Aorta (tissue), 5 donors: ENCODE data around the gene CALN1. TPM values are rescaled to one million over a fixed set of nuclear protein-coding genes. Genes with fewer than 3 reads are reported as not detected.

ENCODE experiments used
- ATAC-seq: fragments of 200-7000 bp; cut with Tn5 transposase; one replicate; pipeline ENCODE4 v1.9.1; 2022; ENCODE audit warnings: moderate library complexity; ENCODE audit not compliant: low FRiP score
- DNase-seq, 2 donors: peaks; one replicate each; pipeline ENCODE4 v3.0.0-alpha.2; 2020
- H3K27ac ChIP-seq, 2 donors: one replicate each; pipeline ENCODE4 v1.5.1; 2013; ENCODE audit warnings: low read length in 2 of 2, mild to moderate bottlenecking in 2 of 2, moderate library complexity in 2 of 2, control low read depth in 1 of 2, inconsistent platforms in 1 of 2, low read depth in 1 of 2
- H3K27me3 ChIP-seq, 2 donors: one replicate each; pipeline ENCODE4 v1.6.1; 2013; ENCODE audit warnings: control low read depth in 1 of 2, low read length in 1 of 2, mild to moderate bottlenecking in 1 of 2, moderate library complexity in 1 of 2; ENCODE audit not compliant: insufficient read depth in 2 of 2, control insufficient read depth in 1 of 2
- H3K36me3 ChIP-seq, 2 donors: one replicate each; pipeline ENCODE4 v1.6.1; 2013; ENCODE audit warnings: control low read depth in 1 of 2, low read length in 1 of 2, mild to moderate bottlenecking in 1 of 2; ENCODE audit not compliant: insufficient read depth in 2 of 2, control insufficient read depth in 1 of 2
- H3K4me1 ChIP-seq, 2 donors: one replicate each; pipeline ENCODE4 v1.6.1; 2013; ENCODE audit warnings: low read length in 2 of 2, control low read depth in 1 of 2, mild to moderate bottlenecking in 1 of 2, moderate library complexity in 1 of 2; ENCODE audit not compliant: insufficient read depth in 2 of 2, control insufficient read depth in 1 of 2
- H3K4me3 ChIP-seq, 2 donors: one replicate each; pipeline ENCODE4 v1.5.1; 2013; ENCODE audit warnings: low read length in 2 of 2, control low read depth in 1 of 2, mild to moderate bottlenecking in 1 of 2
- H3K9me3 ChIP-seq: one replicate; pipeline ENCODE4 v1.6.1; 2013; ENCODE audit warnings: mild to moderate bottlenecking, low read length; ENCODE audit not compliant: control insufficient read depth
- WGBS, 2 donors: extraction: QIAGEN DNeasy Blood & Tissue Kit; methylation state at CpG; one replicate each; pipeline ENCODE4 v1.1.7; 2013; 5-methylcytosine and 5-hydroxymethylcytosine counted together
- intact Hi-C, 2 donors: fragments of 100-400 bp; cut with DNase I; formaldehyde crosslinking; loops; one replicate each; pipeline versions ENCODE4 v1.14.2 to v1.15.0; 2022
- polyA plus RNA-seq, 2 donors: library from polyadenylated mRNA; stranded (reverse); fragments of 200-250 nt; gene quantifications; one replicate each; pipeline ENCODE4 v1.2.3, GENCODE V29; 2013
- total RNA-seq, 2 donors: library from RNA; stranded (reverse); fragmentation: NEBNext Ultra II Directional; extraction: Animal tissue kit (Norgen Biotek cat#: 25700); gene quantifications; one replicate each; pipeline ENCODE4 v1.2.1, GENCODE V29; 2021
- donor health status: healthy with polysubstance abuse.
- donor health status: Bipolar disorder and iron deficiency.
- donor health status: DM: no; HTN: no; CAD: no.
- donor health status: DM: no; HTN: no; CAD: no.
- donor health status: DM: yes; HTN: yes; CAD: no.

The CALN1 gene
- total and polyA plus RNA-seq, 4 donors, result 0.33 TPM; not detected in 3

DNA sequence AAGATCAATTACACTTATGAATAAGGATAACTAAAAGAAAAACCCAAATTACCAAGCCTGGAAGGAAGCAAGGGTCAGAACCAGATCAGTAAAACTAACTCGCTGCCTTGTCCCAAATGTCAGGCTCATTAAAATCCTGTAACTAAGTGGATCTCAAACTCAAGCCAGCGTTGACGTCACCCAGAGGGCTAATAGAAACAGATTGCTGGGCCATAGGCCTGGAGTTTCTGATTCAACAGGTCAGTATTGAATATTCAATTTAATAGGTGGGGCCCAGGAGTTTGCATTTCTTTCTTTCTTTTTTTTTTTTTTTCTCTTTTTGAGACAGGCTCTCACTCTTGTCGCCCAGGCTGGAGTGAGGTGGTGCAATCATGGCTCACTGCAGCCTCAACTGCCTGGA, 397.0 kb downstream of the CALN1 start:
- Histone ChIP-seq H3K36me3 (no peaks in the 10 kb centered on the region), H3K4me1 (no peaks in the 10 kb centered on the region), H3K9me3 (peaks cover 5% of the 10 kb centered on the region), H3K27me3 (peaks cover 0 to 1% of the 10 kb centered on the region in 2 donors), H3K4me3 (no peak overlapping the region), H3K27ac (no peak overlapping the region)
- ATAC-seq (no peak), DNase-seq (no peak)
- 84 to 87% methylated on average over 4 of the region's 4 CpGs for WGBS, 2 donors
- intact Hi-C loops, result no loop called here

DNA sequence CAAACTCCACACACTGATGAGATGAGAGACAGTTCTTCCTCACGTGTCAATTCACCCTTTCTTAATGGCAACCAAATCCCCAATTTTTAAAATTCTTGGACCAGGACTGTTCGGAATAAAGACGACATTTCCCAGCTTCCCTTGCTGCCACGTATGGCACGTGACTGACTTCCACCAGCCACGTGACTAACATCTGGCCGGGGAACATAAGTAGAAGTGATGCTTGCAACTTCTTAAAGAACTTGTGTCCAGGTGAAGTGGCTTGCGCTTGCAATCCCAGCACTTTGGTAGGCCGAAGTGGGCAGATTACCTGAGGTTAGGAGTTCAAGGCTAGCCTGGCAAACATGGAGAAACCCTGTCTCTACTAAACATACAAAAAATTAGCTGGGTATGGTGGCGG, 405.1 kb downstream of the CALN1 start:
- no peaks in the 10 kb centered on the region for H3K9me3 ChIP-seq
- intact Hi-C loops, result no loop called here
- no peak overlapping the region for H3K27ac ChIP-seq
- DNase-seq (no peak), ATAC-seq (no peak)
- 87 to 88% methylated on average over 10 of the region's 10 CpGs for WGBS, 2 donors
- no peaks in the 10 kb centered on the region for H3K36me3 ChIP-seq
- no peak overlapping the region for H3K4me3 ChIP-seq
- no peaks in the 10 kb centered on the region for H3K4me1 ChIP-seq
- H3K27me3 ChIP-seq, result no peaks in the 10 kb centered on the region

DNA sequence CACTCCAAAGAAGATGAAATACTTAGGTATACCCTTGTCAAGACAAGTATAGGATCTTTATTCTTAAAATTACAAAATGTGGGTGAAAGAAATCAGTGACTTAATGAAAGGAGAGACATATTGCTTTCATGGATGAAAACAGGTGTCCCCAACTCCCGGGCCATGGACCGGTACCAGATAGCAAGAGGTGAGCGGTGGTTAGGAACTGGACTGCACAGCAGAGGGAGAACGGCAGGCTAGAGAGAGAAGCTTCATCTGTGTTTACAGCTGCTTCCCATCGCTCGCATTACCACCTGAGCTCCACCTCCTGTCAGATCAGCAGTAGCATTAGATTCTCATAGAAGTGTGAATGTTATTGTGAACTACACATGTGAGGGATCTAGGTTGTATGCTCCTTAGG, 408.9 kb downstream of the CALN1 start:
- ATAC-seq (no peak), DNase-seq (no peak)
- 88 to 91% methylated on average over 6 of the region's 6 CpGs for WGBS, 2 donors
- Histone ChIP-seq H3K4me1 (no peaks in the 10 kb centered on the region), H3K9me3 (no peaks in the 10 kb centered on the region), H3K36me3 (no peaks in the 10 kb centered on the region), H3K27me3 (no peaks in the 10 kb centered on the region), H3K4me3 (no peak overlapping the region), H3K27ac (no peak overlapping the region)
- intact Hi-C loops, result no loop called here

DNA sequence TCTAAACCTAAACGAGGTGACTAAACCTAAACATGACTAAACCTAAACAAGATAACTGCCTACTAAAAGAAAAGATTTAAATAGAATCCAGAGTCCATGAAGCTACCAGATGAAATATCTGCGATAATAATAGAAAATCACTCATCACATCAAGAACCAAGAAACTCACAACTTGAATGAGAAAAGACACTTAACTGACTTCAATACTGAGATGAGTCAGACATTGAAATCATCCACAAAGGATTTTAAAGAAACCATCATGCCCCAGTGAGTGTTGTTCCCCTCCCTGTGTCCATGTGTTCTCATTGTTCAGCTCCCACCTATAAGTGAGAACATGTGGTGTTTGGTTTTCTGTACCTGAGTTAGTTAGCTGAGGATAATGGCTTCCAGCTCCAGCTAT, 416.0 kb downstream of the CALN1 start:
- Histone ChIP-seq H3K36me3 (no peaks in the 10 kb centered on the region), H3K4me3 (no peak overlapping the region), H3K9me3 (no peaks in the 10 kb centered on the region), H3K27me3 (no peaks in the 10 kb centered on the region), H3K4me1 (no peaks in the 10 kb centered on the region), H3K27ac (no peak overlapping the region)
- intact Hi-C loops, result no loop called here
- DNase-seq (no peak), ATAC-seq (no peak)
- WGBS, 2 donors, result 77 to 84% methylated on average over 2 of the region's 2 CpGs

DNA sequence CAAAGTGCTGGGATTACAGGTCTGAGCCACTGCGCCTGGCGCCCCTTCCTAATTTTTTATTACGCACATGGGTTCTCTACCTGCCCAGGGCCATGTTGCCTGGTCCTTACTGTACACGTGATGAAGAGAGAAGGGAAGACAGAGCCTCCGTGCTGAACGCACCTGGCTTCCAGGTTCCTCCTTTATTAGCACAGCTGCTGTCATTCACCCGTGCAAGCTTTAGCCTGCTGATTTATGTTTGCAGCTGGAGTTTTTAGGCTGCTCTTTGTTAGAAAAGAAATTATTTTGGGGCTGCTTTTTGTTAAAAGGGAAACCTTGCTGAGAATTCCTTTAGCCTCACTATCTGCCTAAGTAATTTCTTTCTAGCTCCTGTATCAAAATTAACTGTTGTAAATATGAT, 417.0 kb downstream of the CALN1 start:
- ATAC-seq (no peak), DNase-seq (no peak)
- intact Hi-C loops, result no loop called here
- H3K27me3 ChIP-seq, result no peaks in the 10 kb centered on the region
- H3K27ac ChIP-seq, result no peak overlapping the region
- no peaks in the 10 kb centered on the region for H3K9me3 ChIP-seq
- 80 to 83% methylated on average over 7 of the region's 7 CpGs for WGBS, 2 donors
- H3K36me3 ChIP-seq, result no peaks in the 10 kb centered on the region
- no peak overlapping the region for H3K4me3 ChIP-seq
- no peaks in the 10 kb centered on the region for H3K4me1 ChIP-seq

DNA sequence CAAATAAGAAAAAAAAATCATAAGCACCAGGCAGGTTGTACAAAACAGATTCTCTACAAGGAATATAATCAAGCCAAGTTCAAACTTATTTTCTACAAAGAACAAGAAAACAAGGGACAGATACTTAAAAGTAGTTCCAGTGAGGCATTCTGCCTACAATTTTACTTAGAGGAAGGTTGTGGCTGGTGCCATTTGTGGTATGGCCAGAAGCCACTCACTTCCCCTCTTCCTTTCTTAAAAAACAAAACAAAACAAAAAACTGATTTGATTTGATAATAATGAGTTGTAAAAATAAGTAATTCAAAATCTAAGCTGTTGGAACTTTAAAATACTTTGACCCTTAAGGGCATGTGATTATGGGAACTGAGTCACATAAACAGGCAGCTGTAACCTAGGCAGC, 420.6 kb downstream of the CALN1 start:
- Histone ChIP-seq H3K4me1 (no peaks in the 10 kb centered on the region), H3K27me3 (no peaks in the 10 kb centered on the region), H3K36me3 (no peaks in the 10 kb centered on the region), H3K9me3 (no peaks in the 10 kb centered on the region), H3K27ac (no peak overlapping the region), H3K4me3 (no peak overlapping the region)
- intact Hi-C loops, result no loop called here
- no peak for ATAC-seq
- no peak for DNase-seq

DNA sequence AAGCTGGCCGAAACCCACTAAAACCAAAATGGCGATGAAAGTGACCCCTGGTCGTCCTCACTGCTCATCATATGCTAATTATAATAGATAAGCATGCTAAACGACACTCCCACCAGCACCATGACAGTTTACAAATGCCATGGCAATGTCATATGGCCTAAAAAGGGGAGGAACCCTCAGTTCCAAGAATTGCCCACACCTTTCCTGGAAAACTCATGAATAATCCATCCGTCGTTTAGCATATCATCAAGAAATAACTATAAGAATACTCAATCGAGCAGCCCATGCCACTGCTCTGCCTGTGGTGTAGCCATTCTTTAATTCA, 422.0 kb downstream of the CALN1 start:
- H3K36me3 ChIP-seq, result no peaks in the 10 kb centered on the region
- ATAC-seq (no peak), DNase-seq (no peak)
- H3K27ac ChIP-seq, result no peak overlapping the region
- intact Hi-C loops, result no loop called here
- no peaks in the 10 kb centered on the region for H3K27me3 ChIP-seq
- WGBS, 2 donors, result 81 to 92% methylated on average over 7 of the region's 7 CpGs
- H3K4me1 ChIP-seq, result no peaks in the 10 kb centered on the region
- no peak overlapping the region for H3K4me3 ChIP-seq
- no peaks in the 10 kb centered on the region for H3K9me3 ChIP-seq

DNA sequence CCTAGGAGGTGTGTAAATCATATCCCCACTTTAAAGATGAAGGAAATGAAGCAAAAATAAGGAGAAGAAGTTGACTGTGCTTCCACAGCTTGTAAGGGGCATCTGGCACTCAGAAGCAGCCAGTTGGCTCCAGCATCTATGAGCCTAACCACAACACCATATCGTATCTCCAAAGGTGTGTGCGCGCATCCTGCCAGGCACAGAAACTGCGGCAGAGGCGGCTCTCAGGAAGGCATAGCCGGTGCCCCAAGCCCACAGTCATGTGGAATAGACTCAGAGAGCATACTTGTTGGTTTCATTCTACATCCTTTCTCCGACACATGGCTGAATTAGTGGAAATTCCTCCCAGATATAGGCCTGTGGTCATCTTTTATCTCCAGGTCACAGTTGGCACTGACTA, 423.9 kb downstream of the CALN1 start:
- Histone ChIP-seq H3K4me3 (no peak overlapping the region), H3K36me3 (no peaks in the 10 kb centered on the region), H3K4me1 (no peaks in the 10 kb centered on the region), H3K27ac (no peak overlapping the region), H3K27me3 (no peaks in the 10 kb centered on the region), H3K9me3 (no peaks in the 10 kb centered on the region)
- DNase-seq, result no peak
- 88% methylated on average over 7 of the region's 7 CpGs for WGBS, 2 donors
- no peak for ATAC-seq
- intact Hi-C loops, result no loop called here

DNA sequence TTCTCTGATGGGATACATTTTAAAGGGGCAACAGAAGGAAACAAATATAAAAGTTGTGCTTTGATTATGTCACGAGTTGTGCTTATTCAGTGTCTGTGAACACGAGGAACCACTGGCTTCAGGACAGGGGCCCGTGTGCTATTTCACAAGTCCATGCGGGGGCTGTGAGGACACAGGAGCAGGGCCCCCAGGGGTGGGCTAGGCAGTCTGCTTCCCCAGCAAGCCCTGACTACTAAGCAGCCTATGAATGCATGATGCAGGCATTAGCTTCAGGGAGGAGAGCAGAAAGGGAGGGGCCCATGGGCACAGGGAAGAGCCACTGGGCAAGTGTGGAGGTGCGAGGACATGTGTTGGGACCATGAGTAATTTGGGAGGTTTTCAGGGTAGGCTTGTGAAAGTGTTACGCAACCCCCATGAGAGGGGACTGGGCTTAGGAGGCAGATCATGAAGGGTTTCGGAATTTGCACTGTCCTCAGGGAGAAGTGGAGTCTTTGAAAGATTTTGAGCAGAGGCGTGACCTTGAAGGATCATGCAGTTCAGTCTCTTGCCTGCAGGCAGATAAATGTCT, 424.9 kb downstream of the CALN1 start:
- no peak for DNase-seq
- intact Hi-C loops, result no loop called here
- Histone ChIP-seq H3K4me3 (no peak overlapping the region), H3K9me3 (no peaks in the 10 kb centered on the region), H3K27ac (no peak overlapping the region), H3K27me3 (no peaks in the 10 kb centered on the region), H3K4me1 (no peaks in the 10 kb centered on the region), H3K36me3 (no peaks in the 10 kb centered on the region)
- WGBS, 2 donors, result 75% methylated on average over 8 of the region's 8 CpGs
- ATAC-seq, result no peak
